Activated CD4-positive, alpha-beta T cell treated with anti-CD3 and anti-CD28 coated beads, Interleukin-2, amount 50 U/mL, for 1 hour (primary cell): ENCODE data around the gene MILR1.
"Not testable (repeated sequence)": the region's sequence is repeated elsewhere in the genome, so short reads cannot be mapped to it uniquely, and the experiment has no call there.

Source experiments
- DNase-seq: peaks from one replicate; pipeline ENCODE4 v3.0.0-alpha.2; 2020

The MILR1 gene

GRCh38 chr17:64472564-64472963 lies 23.6 kb downstream of the MILR1 start:
- no peak for DNase-seq

GRCh38 chr17:64477849-64478248 lies 28.9 kb downstream of the MILR1 start:
- DNase-seq = no peak

GRCh38 chr17:64480951-64481350 lies 32.0 kb downstream of the MILR1 start:
- DNase-seq = no peak

GRCh38 chr17:64484380-64484779 lies 35.5 kb downstream of the MILR1 start:
- no peak for DNase-seq

- no peak for DNase-seq
Measured at GRCh38 chr17:64488301-64488700, 39.4 kb downstream of the MILR1 start.

GRCh38 chr17:64491034-64491860 lies 42.3 kb downstream of the MILR1 start:
- peak; percentile 53 for DNase-seq

GRCh38 chr17:64491994-64492393 lies 43.1 kb downstream of the MILR1 start:
- DNase-seq = no peak

GRCh38 chr17:64492481-64493109 lies 43.7 kb downstream of the MILR1 start:
- DNase-seq = no peak

- DNase-seq = no peak
Measured at GRCh38 chr17:64494121-64494520, 45.2 kb downstream of the MILR1 start.

- not testable (repeated sequence) for DNase-seq
Measured at GRCh38 chr17:64495300-64495699, 46.4 kb downstream of the MILR1 start.

- DNase-seq = no peak
Measured at GRCh38 chr17:64496348-64496785, 47.5 kb downstream of the MILR1 start.

GRCh38 chr17:64496786-64497564 lies 48.1 kb downstream of the MILR1 start, which contains the start of gene POLG2:
POLG2 (minus strand) TSS chr17:64497054; CDS start chr17:64496968, 86 bp downstream.
- DNase-seq = peak; percentile 96

GRCh38 chr17:64497565-64498035 lies 48.7 kb downstream of the MILR1 start:
- DNase-seq = no peak

GRCh38 chr17:64498308-64499203 lies 49.6 kb downstream of the MILR1 start:
- no peak for DNase-seq

GRCh38 chr17:64499805-64500486 lies 51.0 kb downstream of the MILR1 start:
- DNase-seq = no peak

GRCh38 chr17:64500487-64500859 lies 51.6 kb downstream of the MILR1 start:
- no peak for DNase-seq

- DNase-seq = no peak
Measured at GRCh38 chr17:64500862-64501765, 52.2 kb downstream of the MILR1 start.

- DNase-seq = no peak
Measured at GRCh38 chr17:64502021-64502420, 53.1 kb downstream of the MILR1 start.

- DNase-seq = no peak
Measured at GRCh38 chr17:64502809-64503208, 53.9 kb downstream of the MILR1 start.

GRCh38 chr17:64503341-64503740 lies 54.4 kb downstream of the MILR1 start:
- no peak for DNase-seq
